Sigmoid colon (tissue), 7 donors: Measurements from ENCODE around the gene UST. TPM values are rescaled to one million over a fixed set of nuclear protein-coding genes. Genes with fewer than 3 reads are reported as not detected.

Experiments used
- DNase-seq: peaks from one replicate; pipeline ENCODE4 v3.0.0-alpha.2; 2019
- H3K27ac ChIP-seq, 4 donors: fragments of 200-600 bp; sonication (generic); one replicate each; pipeline ENCODE4 v1.5.1; 2016 to 2019; ENCODE audit warnings: mild to moderate bottlenecking in 1 of 4
- H3K27me3 ChIP-seq, 3 donors: fragments of 200-600 bp; sonication (generic); one replicate each; pipeline ENCODE4 v1.5.1; 2019; ENCODE audit warnings: mild to moderate bottlenecking in 1 of 3
- H3K36me3 ChIP-seq, 4 donors: fragments of 200-600 bp; sonication (generic); one replicate each; pipeline ENCODE4 v1.5.1; 2016 to 2019
- H3K4me1 ChIP-seq, 4 donors: fragments of 200-600 bp; sonication (generic); one replicate each; pipeline ENCODE4 v1.5.1; 2017 to 2019
- H3K4me3 ChIP-seq, 4 donors: fragments of 200-600 bp; sonication (generic); one replicate each; pipeline ENCODE4 v1.5.1; 2017 to 2019; ENCODE audit warnings: mild to moderate bottlenecking in 2 of 4, moderate library complexity in 1 of 4
- H3K9me3 ChIP-seq, 4 donors: fragments of 200-600 bp in 3 of 4; sonication (generic) in 3 of 4; one replicate each; pipeline versions ENCODE4 v1.5.1 to v1.6.1; 2013 to 2019
- EP300 ChIP-seq, 4 donors: sonication (generic); formaldehyde crosslinking; IDR thresholded peaks; one replicate each; pipeline ENCODE4 v1.6.1; 2017; ENCODE audit warnings: antibody characterized with exemption in 4 of 4
- POLR2A ChIP-seq, 2 donors: fragments of 450-650 bp; IDR thresholded peaks; one replicate each; pipeline ENCODE4 v1.6.1; 2016; ENCODE audit warnings: antibody characterized with exemption in 2 of 2, mild to moderate bottlenecking in 2 of 2, moderate library complexity in 2 of 2
- POLR2AphosphoS5 ChIP-seq, 4 donors: sonication (generic); formaldehyde crosslinking; IDR thresholded peaks; one replicate each; pipeline ENCODE4 v1.6.1; 2017; ENCODE audit warnings: antibody characterized with exemption in 4 of 4
- WGBS, 2 donors: extraction: QIAGEN DNeasy Blood & Tissue Kit; methylation state at CpG; one replicate each; pipeline ENCODE4 v1.1.7; 2013; 5-methylcytosine and 5-hydroxymethylcytosine counted together
- intact Hi-C: fragments of 100-400 bp; cut with DNase I; formaldehyde crosslinking; loops from one replicate; pipeline ENCODE4 v1.15.1; 2023
- polyA plus RNA-seq, 3 donors: library from polyadenylated mRNA; stranded (reverse); fragments of 200-250 nt; gene quantifications; one replicate each; pipeline ENCODE4 v1.2.3, GENCODE V29; 2013
- total RNA-seq, 4 donors: library from RNA; depleted of rRNA; stranded (reverse); fragments of >200 nt; gene quantifications; one replicate each; pipeline ENCODE4 v1.1.0, GENCODE V29; 2016
- TF ChIP-seq, protein P1 (sequence below), 4 experiments: fragments of 450-650 bp in 3 of 4; fragments of 200-600 bp in 1 of 4; IDR thresholded peaks; one replicate each; pipeline ENCODE4 v1.5.1; 2016 to 2019; ENCODE audit warnings: antibody characterized with exemption in 4 of 4, mild to moderate bottlenecking in 3 of 4, moderate library complexity in 2 of 4
- donor health status: healthy with polysubstance abuse.
- donor health status: Bipolar disorder and iron deficiency.
- donor health status: healthy.

UST gene
- total and polyA plus RNA-seq, 7 donors: 0.46 to 35.2 (median 21.8) TPM

DNA sequence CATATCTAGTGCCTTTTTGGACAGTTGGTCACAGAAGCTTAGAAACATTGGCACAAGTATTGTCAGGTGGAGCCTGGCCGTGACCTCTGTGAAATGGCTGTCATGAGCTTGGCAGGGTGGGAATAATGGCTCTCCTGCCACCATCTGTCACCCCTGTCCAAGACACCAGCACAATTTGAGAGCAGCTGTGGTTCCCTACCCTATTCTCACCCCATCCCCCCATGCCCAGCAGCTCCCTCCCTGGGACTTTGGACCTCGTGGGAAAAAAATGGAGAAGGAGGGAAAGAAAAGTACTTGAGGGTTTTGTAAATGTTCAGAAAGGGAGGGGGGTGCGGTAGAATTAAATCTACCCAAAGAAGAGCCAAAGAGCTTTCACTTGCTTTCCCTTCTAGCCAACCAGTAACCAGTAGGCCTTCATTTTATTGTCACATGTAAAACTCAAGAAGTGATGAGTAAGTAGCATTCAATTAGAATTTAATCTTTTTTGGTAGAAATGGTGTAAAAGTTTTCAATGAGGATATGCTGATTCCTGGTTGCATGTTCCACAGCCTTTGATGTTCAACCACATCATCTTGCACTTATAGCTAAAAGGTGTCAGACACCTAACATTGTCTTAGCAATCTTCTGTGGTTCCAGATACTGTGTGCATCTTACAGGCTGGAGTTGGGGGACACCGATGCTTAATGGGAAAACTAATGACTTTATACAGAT, 307.2 kb downstream of the UST start:
- H3K36me3 ChIP-seq: no peaks in the 10 kb centered on the region
- no peak for TF ChIP-seq EP300 (IDR thresholded peaks at IDR 0.05)
- TF ChIP-seq, protein P1, sequence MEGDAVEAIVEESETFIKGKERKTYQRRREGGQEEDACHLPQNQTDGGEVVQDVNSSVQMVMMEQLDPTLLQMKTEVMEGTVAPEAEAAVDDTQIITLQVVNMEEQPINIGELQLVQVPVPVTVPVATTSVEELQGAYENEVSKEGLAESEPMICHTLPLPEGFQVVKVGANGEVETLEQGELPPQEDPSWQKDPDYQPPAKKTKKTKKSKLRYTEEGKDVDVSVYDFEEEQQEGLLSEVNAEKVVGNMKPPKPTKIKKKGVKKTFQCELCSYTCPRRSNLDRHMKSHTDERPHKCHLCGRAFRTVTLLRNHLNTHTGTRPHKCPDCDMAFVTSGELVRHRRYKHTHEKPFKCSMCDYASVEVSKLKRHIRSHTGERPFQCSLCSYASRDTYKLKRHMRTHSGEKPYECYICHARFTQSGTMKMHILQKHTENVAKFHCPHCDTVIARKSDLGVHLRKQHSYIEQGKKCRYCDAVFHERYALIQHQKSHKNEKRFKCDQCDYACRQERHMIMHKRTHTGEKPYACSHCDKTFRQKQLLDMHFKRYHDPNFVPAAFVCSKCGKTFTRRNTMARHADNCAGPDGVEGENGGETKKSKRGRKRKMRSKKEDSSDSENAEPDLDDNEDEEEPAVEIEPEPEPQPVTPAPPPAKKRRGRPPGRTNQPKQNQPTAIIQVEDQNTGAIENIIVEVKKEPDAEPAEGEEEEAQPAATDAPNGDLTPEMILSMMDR (IDR thresholded peaks at IDR 0.05): no peak
- no peak for TF ChIP-seq POLR2A (IDR thresholded peaks at IDR 0.05)
- TF ChIP-seq POLR2AphosphoS5 (IDR thresholded peaks at IDR 0.05): no peak
- no peaks in the 10 kb centered on the region for H3K9me3 ChIP-seq
- H3K4me1 ChIP-seq: no peaks in the 10 kb centered on the region
- H3K27ac ChIP-seq: no peak overlapping the region
- intact Hi-C loops: no loop called here
- no peak overlapping the region for H3K4me3 ChIP-seq
- 87 to 89% methylated on average over 4 of the region's 4 CpGs for WGBS, 2 donors
- no peak for DNase-seq
- no peaks in the 10 kb centered on the region for H3K27me3 ChIP-seq

DNA sequence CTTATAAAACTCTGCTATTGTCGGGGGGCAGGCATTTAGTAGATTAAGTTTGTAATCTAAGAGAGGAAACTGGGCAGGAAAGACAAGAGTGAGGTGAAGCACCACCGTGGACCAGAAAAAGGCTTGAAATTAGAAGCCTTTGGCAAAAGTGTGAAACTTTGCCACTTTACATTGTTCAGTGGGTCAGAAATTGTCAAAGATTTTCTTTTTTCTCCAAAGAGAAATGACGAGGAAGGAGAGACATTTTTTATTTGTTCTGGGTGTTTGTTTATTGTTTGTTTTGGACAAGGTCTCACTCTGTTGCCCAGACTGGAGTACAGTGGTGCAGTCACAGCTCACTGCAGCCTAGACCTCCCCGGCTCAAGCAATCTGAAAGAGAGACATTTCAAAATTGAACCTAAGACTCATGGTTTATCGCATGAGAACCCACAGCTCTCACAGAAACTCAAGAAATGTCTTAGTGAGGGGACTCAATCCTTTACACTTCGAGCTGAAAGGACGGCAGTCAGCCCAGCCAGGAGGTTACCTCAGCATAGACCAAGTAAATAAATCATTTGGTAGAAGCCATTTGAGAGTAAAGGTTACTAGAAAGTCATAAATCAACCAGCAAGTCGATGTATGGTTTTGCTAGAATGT, 307.8 kb downstream of the UST start:
- intact Hi-C loops: no loop called here
- H3K27me3 ChIP-seq: no peaks in the 10 kb centered on the region
- H3K4me1 ChIP-seq: no peaks in the 10 kb centered on the region
- WGBS, 2 donors: 35 to 63% methylated on average over 8 of the region's 8 CpGs
- no peaks in the 10 kb centered on the region for H3K36me3 ChIP-seq
- TF ChIP-seq POLR2AphosphoS5 (IDR thresholded peaks at IDR 0.05) (no peak), EP300 (IDR thresholded peaks at IDR 0.05) (no peak), POLR2A (IDR thresholded peaks at IDR 0.05) (no peak)
- TF ChIP-seq, protein P1 (IDR thresholded peaks at IDR 0.05): no peak
- no peak overlapping the region for H3K27ac ChIP-seq
- no peaks in the 10 kb centered on the region for H3K9me3 ChIP-seq
- DNase-seq: no peak
- no peak overlapping the region for H3K4me3 ChIP-seq

DNA sequence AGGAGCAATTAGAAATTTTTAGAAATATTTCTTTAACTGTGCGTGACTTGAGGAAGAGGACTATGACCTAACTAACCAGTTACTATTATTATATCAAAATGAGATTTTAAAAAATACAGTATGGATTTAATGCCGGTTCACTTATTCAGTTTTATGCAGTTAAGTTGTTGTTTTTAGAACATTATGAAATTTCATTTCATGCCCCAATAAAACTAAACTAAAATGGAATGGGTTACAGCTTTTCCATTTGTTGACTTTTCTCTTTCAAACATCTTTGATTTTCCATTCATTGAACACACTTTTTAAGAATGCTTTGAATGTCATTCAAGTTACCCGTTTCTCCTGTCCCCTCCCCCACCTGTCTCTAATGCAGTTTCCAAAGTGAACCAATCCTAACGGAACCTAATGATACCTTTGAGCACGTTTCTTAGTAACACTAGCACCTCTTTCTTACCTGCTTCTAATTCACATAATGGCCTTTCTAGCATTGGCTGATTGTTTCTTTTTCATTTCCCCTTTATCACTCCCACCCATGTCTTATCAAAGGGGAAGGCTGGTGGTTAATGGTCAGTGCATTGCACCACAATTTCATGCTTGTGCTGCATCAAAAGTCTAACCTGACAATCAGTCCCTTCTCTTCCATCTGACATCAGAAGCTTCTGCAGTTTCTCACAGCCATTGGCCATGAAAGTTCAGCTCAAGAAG, 308.5 kb downstream of the UST start:
- intact Hi-C loops: no loop called here
- DNase-seq: no peak
- no peak for TF ChIP-seq POLR2AphosphoS5 (IDR thresholded peaks at IDR 0.05)
- no peak for TF ChIP-seq EP300 (IDR thresholded peaks at IDR 0.05)
- TF ChIP-seq POLR2A (IDR thresholded peaks at IDR 0.05): no peak
- TF ChIP-seq, protein P1 (IDR thresholded peaks at IDR 0.05): no peak
- H3K36me3 ChIP-seq: no peaks in the 10 kb centered on the region
- H3K27ac ChIP-seq: no peak overlapping the region
- no peaks in the 10 kb centered on the region for H3K27me3 ChIP-seq
- no peaks in the 10 kb centered on the region for H3K9me3 ChIP-seq
- WGBS, 2 donors: 28 to 63% methylated on average over 5 of the region's 5 CpGs
- peaks cover 0 to 5% (median 2%) of the 10 kb centered on the region in 4 donors for H3K4me1 ChIP-seq
- H3K4me3 ChIP-seq: no peak overlapping the region

DNA sequence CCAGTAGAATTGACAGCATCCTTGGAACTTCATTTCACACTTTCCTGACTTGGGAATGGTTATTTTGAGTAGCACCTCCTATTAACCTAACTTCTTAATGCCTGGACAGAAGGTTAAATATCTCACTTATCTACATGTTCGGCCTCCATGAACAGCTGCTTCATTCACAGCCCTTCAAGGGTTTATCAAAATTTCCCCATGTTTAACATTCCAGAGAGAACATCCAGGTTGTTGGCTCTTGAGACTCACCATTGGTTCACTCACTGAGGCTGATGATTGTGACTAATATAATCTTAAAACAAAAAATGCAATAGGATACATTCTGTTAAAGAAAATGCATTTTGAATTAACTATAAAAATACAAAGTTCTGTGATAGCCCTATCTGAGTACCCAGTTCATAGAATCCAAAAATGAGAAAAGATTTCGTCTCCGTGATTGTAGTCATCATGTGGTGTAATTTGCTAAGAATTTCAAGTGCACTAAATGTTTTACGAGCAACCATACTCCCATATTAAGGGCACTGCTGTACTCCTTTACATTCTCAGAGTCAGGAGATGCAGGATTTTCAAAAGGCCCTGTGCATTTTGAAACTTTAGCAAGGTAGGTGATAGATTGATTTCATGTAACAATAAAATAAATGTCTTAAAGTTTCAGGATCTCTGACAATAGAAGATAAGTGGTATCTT, 310.1 kb downstream of the UST start:
- 24 to 82% methylated on average over 4 of the region's 4 CpGs for WGBS, 2 donors
- no peak for DNase-seq
- no peak overlapping the region for H3K27ac ChIP-seq
- intact Hi-C loops: no loop called here
- H3K9me3 ChIP-seq: no peaks in the 10 kb centered on the region
- TF ChIP-seq, protein P1 (IDR thresholded peaks at IDR 0.05): no peak
- TF ChIP-seq EP300 (IDR thresholded peaks at IDR 0.05): no peak
- TF ChIP-seq POLR2A (IDR thresholded peaks at IDR 0.05): no peak
- no peak for TF ChIP-seq POLR2AphosphoS5 (IDR thresholded peaks at IDR 0.05)
- H3K4me1 ChIP-seq: peaks cover 0 to 17% (median 13%) of the 10 kb centered on the region in 4 donors
- no peaks in the 10 kb centered on the region for H3K36me3 ChIP-seq
- no peaks in the 10 kb centered on the region for H3K27me3 ChIP-seq
- no peak overlapping the region for H3K4me3 ChIP-seq
